Nephron progenitor cell (in vitro differentiated cells): Measurements from ENCODE around the gene SOWAHD.
"Not testable (repeated sequence)": the region's sequence is repeated elsewhere in the genome, so short reads cannot be mapped to it uniquely, and the experiment has no call there.

ENCODE experiments used
- DNase-seq: peaks from one replicate; pipeline ENCODE4 v3.0.0; 2021
- H3K27ac Mint-ChIP-seq: 2 replicates; pipeline ENCODE4 v1.8.0; 2021; ENCODE audit warnings: mild to moderate bottlenecking, moderate library complexity, mixed read lengths
- H3K27me3 Mint-ChIP-seq: 2 replicates; pipeline ENCODE4 v1.8.0; 2021; ENCODE audit warnings: mild to moderate bottlenecking, low read depth, mixed read lengths; ENCODE audit not compliant: poor library complexity
- H3K36me3 Mint-ChIP-seq: 2 replicates; pipeline ENCODE4 v1.8.0; 2021; ENCODE audit warnings: low read depth, mixed read lengths
- H3K4me1 Mint-ChIP-seq: 2 replicates; pipeline ENCODE4 v1.8.0; 2021; ENCODE audit warnings: mixed read lengths
- H3K4me3 Mint-ChIP-seq: 2 replicates; pipeline ENCODE4 v1.8.0; 2021; ENCODE audit warnings: mild to moderate bottlenecking, moderate library complexity, mixed read lengths
- H3K9me3 Mint-ChIP-seq: 2 replicates; pipeline ENCODE4 v1.8.0; 2021; ENCODE audit warnings: mild to moderate bottlenecking, moderate library complexity, mixed read lengths
- CTCF ChIP-seq: fragments of 200-600 bp; sonication (generic); IDR thresholded peaks from 2 replicates; pipeline ENCODE4 v1.5.0; 2021; ENCODE audit warnings: antibody characterized with exemption

Gene SOWAHD

GRCh38 chrX:119736206-119736764 lies 22.1 kb upstream of the SOWAHD start:
- TF ChIP-seq CTCF: no peak
- Mint-ChIP-seq H3K9me3 (peaks cover 58% of the 10 kb centered on the region), H3K27ac (no peak overlapping the region), H3K36me3 (no peaks in the 10 kb centered on the region), H3K4me3 (no peak overlapping the region), H3K27me3 (peaks cover 4% of the 10 kb centered on the region), H3K4me1 (peaks cover 22% of the 10 kb centered on the region)
- DNase-seq: no peak

DNA sequence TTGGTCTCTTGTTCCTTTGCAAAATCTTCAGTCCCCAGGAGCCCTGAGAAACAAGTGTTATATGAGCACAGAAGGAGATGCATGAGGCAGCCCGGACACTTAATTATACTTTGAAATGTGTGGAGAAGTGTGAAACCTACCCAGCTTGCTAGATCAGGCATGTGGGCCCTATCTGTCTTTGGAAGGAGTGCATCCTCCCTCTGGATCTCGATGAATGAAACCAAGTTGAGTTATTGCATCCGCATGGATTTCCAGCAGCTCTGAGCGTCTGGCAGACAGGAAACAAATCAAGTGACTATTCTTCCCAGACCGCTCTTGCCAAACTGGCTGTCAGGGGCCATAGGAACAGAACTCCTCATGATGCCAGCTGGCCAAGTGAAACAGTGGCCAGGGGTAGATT lies 19.6 kb upstream of the SOWAHD start:
- no peak overlapping the region for H3K27ac Mint-ChIP-seq
- H3K4me1 Mint-ChIP-seq: peaks cover 22% of the 10 kb centered on the region
- peaks cover 2% of the 10 kb centered on the region for H3K27me3 Mint-ChIP-seq
- H3K4me3 Mint-ChIP-seq: no peak overlapping the region
- H3K9me3 Mint-ChIP-seq: peaks cover 41% of the 10 kb centered on the region
- H3K36me3 Mint-ChIP-seq: no peaks in the 10 kb centered on the region
- no peak for TF ChIP-seq CTCF
- no peak for DNase-seq

DNA sequence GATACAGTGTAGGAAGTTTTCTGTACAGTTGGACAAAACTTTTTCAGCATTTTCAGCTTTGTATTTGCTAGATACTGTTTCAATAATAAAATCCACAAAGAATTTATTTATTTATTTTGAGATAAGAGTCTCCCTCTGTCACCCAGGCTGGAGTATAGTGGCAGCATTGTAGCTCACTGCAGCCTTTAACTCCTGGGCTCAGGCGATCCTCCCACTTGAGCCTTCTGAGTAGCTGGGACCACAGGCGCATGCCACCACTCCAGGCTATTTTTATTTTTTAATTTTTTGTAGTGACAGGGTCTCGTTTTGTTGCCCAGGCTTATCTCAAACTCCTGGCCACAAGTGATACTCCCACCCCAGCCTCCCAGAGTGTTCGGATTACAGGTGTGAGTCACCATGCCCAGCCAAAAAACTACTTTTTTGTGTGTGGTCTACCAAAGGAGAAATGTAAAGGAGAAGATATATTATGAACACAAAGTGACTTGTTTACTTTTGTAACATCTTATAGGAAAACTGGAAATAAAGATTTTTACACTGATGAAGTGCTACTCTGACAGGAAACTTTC lies 13.0 kb upstream of the SOWAHD start:
- no peak overlapping the region for H3K27ac Mint-ChIP-seq
- DNase-seq: no peak
- no peak for TF ChIP-seq CTCF
- H3K4me1 Mint-ChIP-seq: no peaks in the 10 kb centered on the region
- no peak overlapping the region for H3K4me3 Mint-ChIP-seq
- peaks cover 3% of the 10 kb centered on the region for H3K27me3 Mint-ChIP-seq
- H3K36me3 Mint-ChIP-seq: peaks cover 3% of the 10 kb centered on the region
- peaks cover 40% of the 10 kb centered on the region for H3K9me3 Mint-ChIP-seq

DNA sequence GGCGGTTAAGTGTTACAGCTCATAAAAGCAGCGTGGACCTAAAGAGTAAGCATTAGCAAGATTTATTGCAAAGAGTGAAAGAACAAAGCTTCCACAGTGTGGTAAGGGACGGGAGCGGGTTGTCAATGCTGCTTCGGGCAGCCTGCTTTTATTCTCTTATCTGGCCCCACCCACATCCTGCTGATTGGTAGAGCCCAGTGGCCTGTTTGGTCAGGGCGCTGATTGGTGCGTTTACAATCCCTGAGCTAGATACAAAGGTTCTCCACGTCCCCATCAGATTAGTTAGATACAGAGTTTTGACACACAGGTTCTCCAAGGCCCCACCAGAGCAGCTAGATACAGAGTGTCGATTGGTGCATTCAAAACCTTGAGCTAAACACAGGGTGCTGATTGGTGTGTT lies 8.3 kb upstream of the SOWAHD start:
- peaks cover 49% of the 10 kb centered on the region for H3K9me3 Mint-ChIP-seq
- not testable (repeated sequence) for H3K27me3 Mint-ChIP-seq, H3K4me1 Mint-ChIP-seq

DNA sequence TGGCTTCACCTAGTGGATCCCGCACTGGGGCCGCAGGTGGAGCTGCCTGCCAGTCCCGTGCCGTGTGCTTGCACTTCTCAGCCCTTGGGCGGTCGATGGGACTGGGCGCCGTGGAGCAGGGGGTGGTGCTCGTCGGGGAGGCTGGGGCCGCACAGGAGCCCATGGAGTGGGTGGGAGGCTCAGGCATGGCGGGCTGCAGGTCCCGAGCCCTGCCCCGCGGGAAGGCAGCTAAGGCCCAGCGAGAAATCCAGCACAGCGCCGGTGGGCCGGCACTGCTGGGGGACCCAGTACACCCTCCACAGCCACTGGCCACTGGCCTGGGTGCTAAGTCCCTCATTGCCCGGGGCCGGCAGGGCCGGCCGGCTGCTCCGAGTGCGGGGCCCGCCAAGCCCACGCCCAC lies 7.6 kb upstream of the SOWAHD start:
- H3K36me3 Mint-ChIP-seq, H3K4me3 Mint-ChIP-seq, DNase-seq, H3K27ac Mint-ChIP-seq, H3K27me3 Mint-ChIP-seq, H3K4me1 Mint-ChIP-seq: not testable (repeated sequence)
- peaks cover 55% of the 10 kb centered on the region for H3K9me3 Mint-ChIP-seq

More for the DNA sequence above, 8.3 kb upstream of the SOWAHD start:
- H3K27ac Mint-ChIP-seq, DNase-seq, H3K36me3 Mint-ChIP-seq, H3K4me3 Mint-ChIP-seq: not testable (repeated sequence)

GRCh38 chrX:119753001-119753400 lies 5.4 kb upstream of the SOWAHD start:
- Mint-ChIP-seq H3K4me1 (peaks cover 13% of the 10 kb centered on the region), H3K27ac (no peak overlapping the region), H3K4me3 (no peak overlapping the region), H3K36me3 (peaks cover 3% of the 10 kb centered on the region), H3K9me3 (peaks cover 63% of the 10 kb centered on the region), H3K27me3 (peaks cover 27% of the 10 kb centered on the region)
- TF ChIP-seq CTCF: no peak
- no peak for DNase-seq

- H3K36me3 Mint-ChIP-seq: peaks cover 3% of the 10 kb centered on the region
- H3K27ac Mint-ChIP-seq: no peak overlapping the region
- H3K4me1 Mint-ChIP-seq: peaks cover 13% of the 10 kb centered on the region
- peaks cover 28% of the 10 kb centered on the region for H3K27me3 Mint-ChIP-seq
- TF ChIP-seq CTCF: peak; percentile 19
- H3K4me3 Mint-ChIP-seq: no peak overlapping the region
- peaks cover 63% of the 10 kb centered on the region for H3K9me3 Mint-ChIP-seq
- DNase-seq: no peak
Observed at GRCh38 chrX:119753639-119754257, 4.6 kb upstream of the SOWAHD start.
